Activated CD8-positive, alpha-beta memory T cell treated with anti-CD3 and anti-CD28 coated beads, Interleukin-2, amount 10 ng/mL, durations not matched to agents 7 days and 5 days (primary cell): Measurements from ENCODE around the gene BBX. TPM values are rescaled to one million over a fixed set of nuclear protein-coding genes. Genes with fewer than 3 reads are reported as not detected.

Source experiments
- ATAC-seq: fragments of 150-1000 bp; cut with Tn5 transposase; one replicate; pipeline ENCODE4 v1.10.0; 2021; ENCODE audit warnings: moderate library complexity
- CTCF ChIA-PET: fragments of 350-600 bp; sonication (Branson Sonifier 250); formaldehyde crosslinking; loops from one replicate; lab custom pipeline; 2021; ENCODE audit warnings: antibody characterized with exemption; lab: Charles Lee
- DNase-seq: peaks from one replicate; pipeline ENCODE4 v3.0.0-alpha.2; 2020
- H3K27ac Mint-ChIP-seq: one replicate; pipeline ENCODE4 v1.8.0; 2021; ENCODE audit warnings: mild to moderate bottlenecking, mixed read lengths
- H3K27me3 Mint-ChIP-seq: one replicate; pipeline ENCODE4 v1.8.0; 2021; ENCODE audit warnings: mixed read lengths
- H3K36me3 Mint-ChIP-seq: one replicate; pipeline ENCODE4 v1.8.0; 2021; ENCODE audit warnings: mild to moderate bottlenecking, mixed read lengths
- H3K4me1 Mint-ChIP-seq: one replicate; pipeline ENCODE4 v1.8.0; 2021; ENCODE audit warnings: mixed read lengths
- H3K4me3 Mint-ChIP-seq: one replicate; pipeline ENCODE4 v1.8.0; 2021; ENCODE audit warnings: mild to moderate bottlenecking, moderate library complexity, mixed read lengths
- H3K9me3 Mint-ChIP-seq: one replicate; pipeline ENCODE4 v1.8.0; 2022; ENCODE audit warnings: low read depth, mixed read lengths
- total RNA-seq, 2 experiments: library from RNA; stranded (reverse); gene quantifications; one replicate each; pipeline ENCODE4 v1.2.3, GENCODE V29; 2021

The BBX gene
- total RNA-seq, 2 experiments from 2014 or later: 37.0 to 39.4 TPM

DNA sequence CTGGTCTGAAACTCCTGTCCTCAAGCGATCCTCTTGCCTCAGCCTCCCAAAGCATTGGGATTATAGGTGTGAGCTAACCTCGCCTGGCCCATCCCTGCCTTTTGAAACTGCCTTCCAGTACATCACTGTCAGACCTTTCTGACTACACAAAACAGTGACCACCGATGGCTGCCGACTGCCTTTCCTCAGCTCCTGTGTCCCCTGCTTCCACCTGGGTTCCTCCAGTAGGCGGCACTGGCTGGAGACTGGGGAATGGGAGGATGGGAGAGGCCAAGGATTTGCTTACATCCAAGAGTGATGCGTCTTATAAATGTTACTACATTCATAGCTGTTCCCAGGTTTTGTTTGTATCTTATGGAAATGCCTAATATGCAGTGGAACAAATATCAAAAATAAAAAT is 242.8 kb downstream of the BBX start:
- CTCF ChIA-PET: no interaction called here
- Mint-ChIP-seq H3K36me3 (peaks cover 16% of the 10 kb centered on the region), H3K27ac (no peak overlapping the region), H3K9me3 (no peaks in the 10 kb centered on the region), H3K27me3 (no peaks in the 10 kb centered on the region), H3K4me3 (no peak overlapping the region), H3K4me1 (no peaks in the 10 kb centered on the region)
- ATAC-seq (no peak), DNase-seq (no peak)

DNA sequence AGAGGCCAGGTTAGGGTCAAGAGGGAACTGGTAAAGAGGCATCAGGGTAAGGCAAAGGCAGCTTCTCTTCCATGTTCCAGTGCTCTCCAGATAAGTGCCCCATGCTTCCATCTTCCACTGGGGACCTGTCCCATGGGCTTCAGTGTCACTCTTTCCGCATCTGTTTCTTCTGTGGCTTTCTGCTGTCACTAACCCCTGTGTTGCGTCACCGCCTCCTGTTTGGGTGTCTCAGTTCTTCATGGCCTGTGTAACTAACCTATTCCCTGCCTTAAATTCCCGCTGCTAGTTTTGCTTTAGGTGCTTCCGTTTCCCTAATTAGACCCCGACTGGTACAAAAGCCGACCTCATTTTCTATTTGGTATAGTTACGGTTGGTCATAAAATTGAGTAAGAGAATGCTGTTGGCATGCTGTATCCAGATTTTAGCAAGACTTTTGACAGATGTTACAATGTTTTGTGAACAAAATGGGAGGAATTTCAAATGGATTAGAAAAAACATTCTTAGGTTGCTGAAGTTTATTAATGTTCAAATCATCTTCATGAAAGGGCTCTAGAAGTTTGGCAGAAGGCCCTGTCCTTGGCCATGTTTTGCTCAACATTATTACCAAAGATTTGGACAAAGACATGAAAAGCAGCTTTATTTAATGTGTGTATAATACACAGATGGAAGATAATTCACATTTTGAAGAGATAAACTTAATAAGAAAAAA is 245.3 kb downstream of the BBX start:
- peaks cover 22% of the 10 kb centered on the region for H3K36me3 Mint-ChIP-seq
- no peaks in the 10 kb centered on the region for H3K27me3 Mint-ChIP-seq
- H3K27ac Mint-ChIP-seq: no peak overlapping the region

DNA sequence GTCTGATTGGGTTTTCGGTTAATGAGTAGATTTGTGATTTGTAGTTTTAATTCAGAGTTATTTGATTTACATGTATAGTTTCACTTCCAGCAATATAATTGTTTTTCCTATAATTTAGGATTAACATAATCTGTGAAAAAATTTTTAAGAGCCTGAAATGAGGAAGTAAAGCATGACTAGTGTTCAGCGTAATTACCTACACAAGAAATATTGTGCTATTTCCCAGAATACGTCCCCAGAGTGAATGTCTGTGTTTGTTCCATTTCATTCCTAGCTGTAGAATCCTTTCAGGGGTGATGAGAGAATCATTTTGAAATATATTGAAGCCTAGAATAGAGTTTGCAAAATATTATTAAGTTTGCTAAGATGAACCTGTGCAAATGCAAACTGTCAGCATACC is 247.1 kb downstream of the BBX start:
- CTCF ChIA-PET: no interaction called here
- ATAC-seq (no peak), DNase-seq (no peak)
- Mint-ChIP-seq H3K27ac (no peak overlapping the region), H3K27me3 (no peaks in the 10 kb centered on the region), H3K4me3 (no peak overlapping the region), H3K36me3 (peaks cover 24% of the 10 kb centered on the region), H3K9me3 (no peaks in the 10 kb centered on the region), H3K4me1 (no peaks in the 10 kb centered on the region)

More for the DNA sequence above, 245.3 kb downstream of the BBX start:
- no peaks in the 10 kb centered on the region for H3K9me3 Mint-ChIP-seq
- CTCF ChIA-PET: no interaction called here
- H3K4me1 Mint-ChIP-seq: no peaks in the 10 kb centered on the region
- ATAC-seq (no peak), DNase-seq (no peak)
- H3K4me3 Mint-ChIP-seq: no peak overlapping the region

DNA sequence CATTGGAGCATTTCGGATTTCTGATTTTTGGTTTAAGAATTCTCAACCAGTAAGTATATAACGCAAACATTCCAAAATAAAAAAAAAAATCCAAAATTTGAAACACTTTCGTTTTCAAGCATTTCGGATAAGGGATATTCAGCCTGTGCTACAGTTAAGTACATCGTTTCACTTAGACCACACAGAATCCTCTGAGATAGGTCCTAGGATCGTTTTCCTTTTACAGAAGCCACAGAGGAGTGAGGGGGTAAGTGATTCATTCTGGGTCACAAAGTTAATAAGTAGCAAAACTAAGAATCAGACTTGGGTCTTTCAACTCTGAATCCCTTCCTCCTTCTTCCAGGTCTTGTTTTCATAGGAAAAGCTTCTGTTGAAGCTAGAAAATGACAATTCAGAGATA is 249.3 kb downstream of the BBX start:
- no peak for ATAC-seq
- Mint-ChIP-seq H3K36me3 (peaks cover 14% of the 10 kb centered on the region), H3K27me3 (no peaks in the 10 kb centered on the region), H3K9me3 (no peaks in the 10 kb centered on the region), H3K27ac (no peak overlapping the region), H3K4me1 (no peaks in the 10 kb centered on the region), H3K4me3 (no peak overlapping the region)
- no peak for DNase-seq
- CTCF ChIA-PET: no interaction called here

- no peak for ATAC-seq
- peaks cover 18% of the 10 kb centered on the region for H3K36me3 Mint-ChIP-seq
- H3K4me3 Mint-ChIP-seq: no peak overlapping the region
- H3K27me3 Mint-ChIP-seq: no peaks in the 10 kb centered on the region
- CTCF ChIA-PET: no interaction called here
- H3K27ac Mint-ChIP-seq: no peak overlapping the region
- no peaks in the 10 kb centered on the region for H3K9me3 Mint-ChIP-seq
- no peak for DNase-seq
- H3K4me1 Mint-ChIP-seq: no peaks in the 10 kb centered on the region
These were observed 253.2 kb downstream of the BBX start for GRCh38 chr3:107775974-107776373.

GRCh38 chr3:107781253-107781652 is 258.5 kb downstream of the BBX start:
- no peak overlapping the region for H3K27ac Mint-ChIP-seq

GRCh38 chr3:107782054-107782453 is 259.3 kb downstream of the BBX start:
- Mint-ChIP-seq H3K36me3 (peaks cover 36% of the 10 kb centered on the region), H3K4me3 (no peak overlapping the region), H3K27me3 (no peaks in the 10 kb centered on the region), H3K27ac (no peak overlapping the region), H3K9me3 (no peaks in the 10 kb centered on the region), H3K4me1 (no peaks in the 10 kb centered on the region)
- DNase-seq (no peak), ATAC-seq (no peak)
- CTCF ChIA-PET: no interaction called here

More at GRCh38 chr3:107781253-107781652, 258.5 kb downstream of the BBX start:
- no peak for ATAC-seq
- no peaks in the 10 kb centered on the region for H3K4me1 Mint-ChIP-seq
- no peak for DNase-seq
- peaks cover 35% of the 10 kb centered on the region for H3K36me3 Mint-ChIP-seq
- CTCF ChIA-PET: no interaction called here
- no peaks in the 10 kb centered on the region for H3K27me3 Mint-ChIP-seq
- no peaks in the 10 kb centered on the region for H3K9me3 Mint-ChIP-seq
- H3K4me3 Mint-ChIP-seq: no peak overlapping the region

DNA sequence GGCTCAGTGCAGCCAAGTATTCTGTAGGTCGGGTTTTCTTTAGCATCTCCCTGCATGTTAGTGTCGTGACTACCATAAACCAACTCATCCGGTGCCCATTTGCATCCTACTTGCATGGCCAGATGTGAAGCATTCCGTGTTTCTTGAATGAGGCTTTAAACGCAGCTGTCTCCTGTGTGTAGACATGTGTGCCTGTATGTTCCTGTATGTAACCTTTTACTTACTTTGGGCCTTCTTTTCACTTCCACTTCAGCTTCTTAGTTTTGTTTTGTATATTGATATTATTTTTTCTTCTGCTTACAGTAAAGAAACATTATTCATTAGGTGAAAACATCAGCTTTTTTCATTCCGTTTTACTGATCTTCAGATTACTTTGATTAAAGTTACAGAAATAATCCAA is 267.9 kb downstream of the BBX start:
- no peaks in the 10 kb centered on the region for H3K4me1 Mint-ChIP-seq
- H3K27ac Mint-ChIP-seq: no peak overlapping the region
- H3K9me3 Mint-ChIP-seq: no peaks in the 10 kb centered on the region
- no peaks in the 10 kb centered on the region for H3K27me3 Mint-ChIP-seq
- DNase-seq (no peak), ATAC-seq (no peak)
- peaks cover 28% of the 10 kb centered on the region for H3K36me3 Mint-ChIP-seq
- CTCF ChIA-PET: no interaction called here
- H3K4me3 Mint-ChIP-seq: no peak overlapping the region

DNA sequence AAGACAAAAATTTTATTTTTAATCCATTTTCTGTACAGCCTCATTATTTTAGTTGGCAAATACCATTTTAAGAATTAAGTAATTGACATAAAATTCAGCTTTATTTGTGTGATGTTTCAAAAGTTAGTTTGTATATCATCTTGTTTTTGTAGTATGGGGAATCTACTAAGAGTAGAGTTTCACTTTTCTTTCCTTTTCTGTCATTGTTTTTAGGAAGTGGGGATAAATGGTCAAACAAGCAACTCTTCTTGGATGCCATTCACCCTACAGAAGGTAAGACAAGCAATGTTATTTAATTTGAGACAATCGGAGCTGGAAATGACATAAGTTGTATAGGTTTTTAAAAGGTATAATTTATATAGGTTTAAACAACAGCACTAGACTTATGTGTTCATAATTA is 268.3 kb downstream of the BBX start:
- H3K36me3 Mint-ChIP-seq: peaks cover 26% of the 10 kb centered on the region
- H3K9me3 Mint-ChIP-seq: no peaks in the 10 kb centered on the region
- no peak overlapping the region for H3K4me3 Mint-ChIP-seq
- ATAC-seq (no peak), DNase-seq (no peak)
- H3K4me1 Mint-ChIP-seq: no peaks in the 10 kb centered on the region
- no peak overlapping the region for H3K27ac Mint-ChIP-seq
- CTCF ChIA-PET: no interaction called here
- H3K27me3 Mint-ChIP-seq: no peaks in the 10 kb centered on the region

GRCh38 chr3:107791450-107791849 is 268.7 kb downstream of the BBX start:
- ATAC-seq: no peak

DNA sequence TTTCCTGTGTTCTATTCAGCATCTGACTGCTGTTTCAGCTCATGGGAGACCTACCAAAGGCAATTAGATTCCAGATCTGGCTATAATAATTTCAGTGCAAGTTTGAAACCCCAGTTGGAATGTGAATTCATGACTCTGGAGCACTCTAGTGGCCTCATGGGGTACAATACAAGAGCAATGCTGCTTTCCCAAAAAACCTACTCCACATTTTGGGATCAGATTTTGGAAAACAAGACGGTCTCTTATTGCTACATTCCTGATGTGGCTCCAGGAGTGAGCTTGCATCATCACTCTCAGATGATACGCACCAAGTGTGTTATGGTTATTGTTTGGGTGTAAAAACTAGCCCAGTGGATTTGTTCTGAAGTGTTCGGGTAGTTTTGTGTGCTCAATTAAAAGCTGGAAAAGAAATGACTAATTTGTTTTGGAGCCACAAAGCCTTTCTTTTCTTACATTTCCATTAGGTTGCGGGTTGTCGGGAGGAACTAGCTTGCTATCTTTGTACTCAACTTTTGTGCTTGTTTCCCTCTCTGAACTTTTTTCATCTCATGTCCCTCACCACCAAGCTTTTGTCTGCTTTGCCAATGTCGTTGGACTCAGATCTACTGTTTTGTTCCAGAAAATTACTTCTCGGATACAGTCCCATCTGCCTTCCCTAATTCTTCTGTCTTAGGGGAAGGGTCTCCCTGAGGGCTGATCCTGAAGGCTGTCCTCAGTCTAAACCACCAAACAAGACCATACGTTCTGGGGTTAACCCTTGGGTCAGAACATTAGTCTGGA is 272.1 kb downstream of the BBX start:
- CTCF ChIA-PET: no interaction called here
- DNase-seq (no peak), ATAC-seq (no peak)
- H3K4me3 Mint-ChIP-seq: no peak overlapping the region
- no peaks in the 10 kb centered on the region for H3K9me3 Mint-ChIP-seq
- H3K27ac Mint-ChIP-seq: no peak overlapping the region
- H3K27me3 Mint-ChIP-seq: no peaks in the 10 kb centered on the region
- peaks cover 4% of the 10 kb centered on the region for H3K4me1 Mint-ChIP-seq
- H3K36me3 Mint-ChIP-seq: peaks cover 27% of the 10 kb centered on the region

More at GRCh38 chr3:107791450-107791849, 268.7 kb downstream of the BBX start:
- Mint-ChIP-seq H3K27me3 (no peaks in the 10 kb centered on the region), H3K36me3 (peaks cover 25% of the 10 kb centered on the region), H3K4me1 (peaks cover 2% of the 10 kb centered on the region), H3K4me3 (no peak overlapping the region), H3K9me3 (no peaks in the 10 kb centered on the region), H3K27ac (no peak overlapping the region)
- no peak for DNase-seq
- CTCF ChIA-PET: no interaction called here

DNA sequence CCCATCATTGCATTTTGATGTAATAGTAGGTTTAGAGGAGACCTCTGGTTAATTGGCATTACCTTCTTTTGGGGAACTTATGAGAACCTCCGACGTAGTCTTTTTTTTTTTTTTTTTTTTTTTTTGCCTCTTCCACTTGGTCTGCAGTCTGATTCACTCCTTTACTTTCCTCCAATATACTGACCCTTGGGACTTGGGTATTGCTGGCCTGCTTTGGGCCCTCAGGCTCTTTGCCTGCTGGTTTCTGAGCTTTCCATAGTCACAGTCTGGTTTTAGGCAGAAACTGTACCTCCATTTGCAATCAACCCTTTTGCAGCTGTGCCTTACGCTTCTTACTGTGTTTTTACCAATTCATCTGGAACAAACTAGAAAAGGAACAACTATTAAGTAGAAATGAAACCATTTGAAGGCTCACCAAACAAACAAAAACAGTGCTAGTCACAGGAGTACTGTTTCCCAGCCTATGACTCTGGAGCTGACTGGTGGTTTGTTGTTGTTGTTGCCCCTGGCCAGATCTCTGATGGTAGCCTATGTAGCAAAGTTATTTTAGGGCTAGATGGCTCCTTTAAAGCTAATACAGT is 272.8 kb downstream of the BBX start:
- H3K27ac Mint-ChIP-seq: no peak overlapping the region
- H3K9me3 Mint-ChIP-seq: no peaks in the 10 kb centered on the region
- DNase-seq (no peak), ATAC-seq (no peak)
- no peaks in the 10 kb centered on the region for H3K27me3 Mint-ChIP-seq
- peaks cover 4% of the 10 kb centered on the region for H3K4me1 Mint-ChIP-seq
- peaks cover 23% of the 10 kb centered on the region for H3K36me3 Mint-ChIP-seq
- CTCF ChIA-PET: no interaction called here
- H3K4me3 Mint-ChIP-seq: no peak overlapping the region

DNA sequence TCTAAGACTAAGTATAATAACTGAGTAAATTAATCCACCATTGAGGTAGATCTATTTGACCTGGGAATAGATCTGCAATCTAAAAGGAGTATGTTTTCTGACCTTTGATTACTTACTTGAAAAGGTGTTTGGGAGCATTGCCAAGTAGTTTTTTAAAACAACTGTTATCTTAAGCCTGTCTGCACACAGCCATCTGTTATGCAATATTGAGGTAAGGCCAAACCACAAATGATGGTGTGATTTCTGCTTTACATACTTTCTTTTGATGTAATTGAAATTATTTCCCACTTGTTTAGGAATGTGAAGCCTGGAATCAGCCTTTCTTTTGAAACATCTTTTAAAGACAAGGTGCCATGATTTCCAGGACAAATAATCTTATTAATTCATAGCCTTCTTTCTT is 274.0 kb downstream of the BBX start:
- Mint-ChIP-seq H3K27me3 (no peaks in the 10 kb centered on the region), H3K36me3 (peaks cover 26% of the 10 kb centered on the region), H3K9me3 (no peaks in the 10 kb centered on the region), H3K4me1 (peaks cover 4% of the 10 kb centered on the region), H3K27ac (no peak overlapping the region), H3K4me3 (no peak overlapping the region)
- CTCF ChIA-PET: no interaction called here
- no peak for DNase-seq
- no peak for ATAC-seq

DNA sequence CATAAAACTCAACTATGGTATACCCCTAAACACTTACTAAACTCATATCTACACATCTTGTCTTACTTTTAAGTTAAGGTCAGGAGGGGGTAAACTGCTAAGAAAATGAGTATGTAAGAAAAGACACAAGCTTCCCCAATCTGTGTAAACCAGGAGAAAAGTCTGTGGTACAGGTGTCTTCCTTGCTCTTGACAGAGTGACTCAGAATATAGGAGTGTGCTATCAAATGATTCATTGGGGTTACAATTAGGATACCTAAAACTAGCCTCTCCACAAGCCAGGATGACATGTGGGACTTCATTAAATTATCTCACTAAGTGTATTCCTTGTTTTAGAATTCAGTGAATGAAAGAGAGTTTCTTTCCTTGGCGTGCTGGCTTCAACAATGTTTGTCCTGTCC is 274.8 kb downstream of the BBX start:
- H3K4me1 Mint-ChIP-seq: peaks cover 7% of the 10 kb centered on the region
- H3K4me3 Mint-ChIP-seq: no peak overlapping the region
- no peak overlapping the region for H3K27ac Mint-ChIP-seq
- H3K36me3 Mint-ChIP-seq: peaks cover 19% of the 10 kb centered on the region
- ATAC-seq: no peak
- no peak for DNase-seq
- CTCF ChIA-PET: no interaction called here
- H3K27me3 Mint-ChIP-seq: no peaks in the 10 kb centered on the region
- no peaks in the 10 kb centered on the region for H3K9me3 Mint-ChIP-seq
